K562 (cell line): Measurements from ENCODE around the gene PRCC. TPM values are rescaled to one million over a fixed set of nuclear protein-coding genes. Genes with fewer than 3 reads are reported as not detected.

ENCODE experiments used
- ATAC-seq: fragments of 200-7000 bp; cut with Tn5 transposase; 3 replicates; pipeline ENCODE4 v1.9.1; 2020; ENCODE audit warnings: moderate library complexity
- BruUV-seq: library from RNA; stranded (reverse); fragments of 400-500 nt; replicated peaks from 2 replicates; lab custom pipeline; 2021; lab: Mats Ljungman, UMichigan
- CTCF ChIA-PET: fragments of 300-600 bp; formaldehyde crosslinking; extraction: SDS; loops from one replicate; lab custom pipeline; 2021; ENCODE audit warnings: low intra/inter-chr PET ratio; lab: Yijun Ruan, JAX
- POLR2A ChIA-PET: fragments of 300-600, 350-650 bp; sonication (Branson Sonifier 250); formaldehyde crosslinking; extraction: SDS; loops from one replicate; lab custom pipeline; 2021; ENCODE audit warnings: antibody characterized with exemption, inconsistent platforms; lab: Yijun Ruan, JAX
- DNase-seq, 4 experiments: peaks; one replicate each; pipeline versions ENCODE4 v3.0.0 to v3.0.0-alpha.2; 2011 to 2018; ENCODE audit warnings: low spot score in 3 of 4, mixed read lengths in 3 of 4; ENCODE audit errors: extremely low read depth in 1 of 4
- FAIRE-seq: peaks from 2 replicates; lab custom pipeline; 2011; peaks lifted over from hg19 to GRCh38; lab: Jason Lieb, UNC
- H2AFZ ChIP-seq: 2 replicates; pipeline ENCODE4 v1.6.0; 2011; ENCODE audit warnings: low read depth, low read length, control low read depth, inconsistent platforms
- H3K27ac ChIP-seq: fragments of 200-600 bp; 3 replicates; pipeline ENCODE4 v1.8.0; 2011; ENCODE audit warnings: low read depth, mild to moderate bottlenecking, control low read depth, inconsistent platforms, low read length, moderate library complexity, mixed read lengths; ENCODE audit errors: extremely low read depth
- H3K27me3 ChIP-seq, 2 experiments: fragments of 300-600 bp in 1 of 2; 2 replicates in 1 of 2; 3 replicates in 1 of 2; pipeline versions ENCODE4 v1.6.0 to v1.8.0; 2011; ENCODE audit warnings: inconsistent platforms in 2 of 2, low read length in 2 of 2, mild to moderate bottlenecking in 1 of 2, mixed read lengths in 1 of 2, moderate library complexity in 1 of 2; ENCODE audit not compliant: control insufficient read depth in 2 of 2, insufficient read depth in 2 of 2
- H3K36me3 ChIP-seq: fragments of 300-600 bp; 3 replicates; pipeline ENCODE4 v1.8.0; 2011; ENCODE audit warnings: mild to moderate bottlenecking, low read length, inconsistent platforms; ENCODE audit not compliant: control insufficient read depth, insufficient read depth
- H3K4me1 ChIP-seq, 2 experiments: fragments of 200-600 bp in 1 of 2; replicated peaks in 1 of 2; 2 replicates in 1 of 2; 3 replicates in 1 of 2; pipeline versions ENCODE4 v1.5.1 to v1.8.0; 2011; ENCODE audit warnings: inconsistent platforms in 2 of 2, low read length in 2 of 2, mild to moderate bottlenecking in 1 of 2, mixed read lengths in 1 of 2, moderate library complexity in 1 of 2; ENCODE audit not compliant: control insufficient read depth in 2 of 2, insufficient read depth in 2 of 2
- H3K4me2 ChIP-seq: 2 replicates; pipeline ENCODE4 v1.6.1; 2011; ENCODE audit warnings: low read length, control low read depth, inconsistent platforms, mixed read lengths; ENCODE audit not compliant: insufficient read depth
- H3K4me3 ChIP-seq: fragments of 200-600 bp; sonication (generic), shearing (Covaris generic); 2 replicates; pipeline ENCODE4 v1.5.1; 2016; ENCODE audit warnings: control low read depth, inconsistent platforms
- H3K79me2 ChIP-seq: fragments of 200-600 bp; 3 replicates; pipeline ENCODE4 v1.8.0; 2011; ENCODE audit warnings: low read length, inconsistent platforms; ENCODE audit not compliant: control insufficient read depth, insufficient read depth
- H3K9ac ChIP-seq, 2 experiments: 2 replicates each; pipeline versions ENCODE4 v1.6.0 to v1.6.1; 2011; ENCODE audit warnings: low read depth in 2 of 2, low read length in 2 of 2, control low read depth in 1 of 2, inconsistent platforms in 1 of 2, mild to moderate bottlenecking in 1 of 2, mixed read lengths in 1 of 2; ENCODE audit not compliant: insufficient read depth in 1 of 2
- H3K9me1 ChIP-seq: one replicate; pipeline ENCODE4 v1.6.0; 2011; ENCODE audit warnings: inconsistent platforms, mild to moderate bottlenecking, low read length, moderate library complexity; ENCODE audit not compliant: control insufficient read depth, insufficient read depth
- H3K9me3 ChIP-seq: replicated peaks from 2 replicates; pipeline ENCODE4 v1.5.1; 2011; ENCODE audit warnings: low read depth, low read length, inconsistent platforms; ENCODE audit not compliant: control insufficient read depth, insufficient read depth
- H4K20me1 ChIP-seq: replicated peaks from 2 replicates; pipeline ENCODE4 v1.6.1; 2011; ENCODE audit warnings: low read length, inconsistent platforms, mixed read lengths; ENCODE audit not compliant: control insufficient read depth, insufficient read depth
- CREB1 ChIP-seq, 2 experiments: sonication (generic) in 1 of 2; formaldehyde crosslinking in 1 of 2; IDR thresholded peaks; 2 replicates each; pipeline versions ENCODE4 v1.6.1 to v1.8.0; 2012 to 2022; ENCODE audit warnings: inconsistent platforms in 1 of 2, mild to moderate bottlenecking in 1 of 2, missing genetic modification reagents in 1 of 2, moderate library complexity in 1 of 2
- EGR1 ChIP-seq: fragments of 450-650 bp; conservative IDR thresholded peaks from 2 replicates; pipeline ENCODE4 v1.6.1; 2017; ENCODE audit warnings: mild to moderate bottlenecking
- HDAC2 ChIP-seq: fragments of 450-650 bp; IDR thresholded peaks from 2 replicates; pipeline ENCODE4 v1.6.1; 2016; ENCODE audit warnings: mild to moderate bottlenecking
- KAT7 ChIP-seq: sonication (generic); formaldehyde crosslinking; IDR thresholded peaks from 2 replicates; pipeline ENCODE4 v1.8.0; 2022; ENCODE audit warnings: missing genetic modification reagents, mild to moderate bottlenecking, borderline replicate concordance
- RBFOX2 ChIP-seq: fragments of 200-400 bp; formaldehyde crosslinking; IDR thresholded peaks from 2 replicates; pipeline ENCODE4 v1.6.1; 2017; ENCODE audit warnings: low read depth, mild to moderate bottlenecking, low read length, moderate library complexity
- RUNX1 ChIP-seq: sonication (generic); IDR thresholded peaks from 2 replicates; pipeline ENCODE4 v1.6.1; 2016; ENCODE audit warnings: antibody characterized with exemption, low read depth
- XRCC3 ChIP-seq: fragments of 450-650 bp; IDR thresholded peaks from 2 replicates; pipeline ENCODE4 v1.6.1; 2017; ENCODE audit warnings: mild to moderate bottlenecking, moderate library complexity
- YBX1 ChIP-seq: fragments of 450-650 bp; IDR thresholded peaks from 2 replicates; pipeline ENCODE4 v1.7.1; 2016; ENCODE audit warnings: mild to moderate bottlenecking
- ZNF561 ChIP-seq: fragments of 450-650 bp; formaldehyde crosslinking; conservative IDR thresholded peaks from 2 replicates; pipeline ENCODE4 v1.4.0; 2020; ENCODE audit warnings: mild to moderate bottlenecking, moderate library complexity
- ZNF780A ChIP-seq: fragments of 250-450 bp; sonication (Bioruptor Pico); IDR thresholded peaks from 2 replicates; pipeline ENCODE4 v1.5.0; 2021; ENCODE audit warnings: mild to moderate bottlenecking
- ZSCAN32 ChIP-seq: fragments of 450-650 bp; formaldehyde crosslinking; IDR thresholded peaks from 2 replicates; pipeline ENCODE4 v1.4.0; 2020; ENCODE audit warnings: mild to moderate bottlenecking, moderate library complexity
- WGBS: fragments of 100-300 bp; shearing (Covaris generic); methylation state at CpG from one replicate; pipeline ENCODE4 v1.1.6; 2016; ENCODE audit warnings: low coverage, mixed read lengths; ENCODE audit not compliant: insufficient coverage; ENCODE audit errors: missing lambda C conversion rate; 5-methylcytosine and 5-hydroxymethylcytosine counted together
- in situ Hi-C: fragments of 300-500 bp; cut with MboI; formaldehyde crosslinking; loops from 4 replicates; pipeline ENCODE4 v1.15.0; 2018; ENCODE audit warnings: inconsistent platforms, mixed read lengths
- intact Hi-C: fragments of 100-400 bp; cut with micrococcal nuclease; formaldehyde crosslinking; loops from 2 replicates; pipeline ENCODE4 v1.14.2; 2022
- polyA plus RNA-seq, 8 experiments: library from polyadenylated mRNA; depleted of rRNA in 4 of 8; stranded (reverse) in 5 of 8; unstranded in 3 of 8; fragments of >200 nt; fragmentation: Nextera tagmentation in 2 of 8; fragmentation: Illumina TruSeq in 1 of 8; extraction: Ambion mirVana in 2 of 8; extraction: Trizol in 1 of 8; gene quantifications; 2 replicates each; pipeline versions ENCODE4 v1.2.1 to v1.2.3, GENCODE V29; 2011 to 2014; ENCODE audit warnings: inconsistent platforms in 1 of 8, missing spikeins in 1 of 8
- total RNA-seq, 7 experiments: library from RNA; depleted of rRNA in 6 of 7; stranded (reverse); fragments of >200 nt in 6 of 7; fragmentation: Illumina TruSeq in 2 of 7; extraction: Trizol in 2 of 7; gene quantifications; 2 replicates each; pipeline versions ENCODE4 v1.2.1 to v1.2.3, GENCODE V29; 2011 to 2021; ENCODE audit warnings: low replicate concordance in 1 of 7
- TF ChIP-seq, protein P1 (sequence below): sonication (generic); formaldehyde crosslinking; IDR thresholded peaks from 2 replicates; pipeline ENCODE4 v1.5.0; 2020; ENCODE audit warnings: missing genetic modification reagents
- TF ChIP-seq, protein P2 (sequence below): fragments of 450-650 bp; IDR thresholded peaks from 2 replicates; pipeline ENCODE4 v1.6.1; 2018; ENCODE audit not compliant: partially characterized antibody
- TF ChIP-seq, protein P3 (sequence below): fragments of 250-450 bp; sonication (Bioruptor Pico); IDR thresholded peaks from 2 replicates; pipeline ENCODE4 v1.5.0; 2021
- TF ChIP-seq, protein P4 (sequence below): sonication (generic); formaldehyde crosslinking; IDR thresholded peaks from 2 replicates; pipeline ENCODE4 v1.8.0; 2022; ENCODE audit warnings: mild to moderate bottlenecking, low read depth, missing genetic modification reagents

PRCC gene
- total and polyA plus RNA-seq, 9 of the 15 experiments (the other 6 are each of a cell fraction or from before 2014, with no cell fraction given) = 23.9 to 201 (median 41.1) TPM

DNA sequence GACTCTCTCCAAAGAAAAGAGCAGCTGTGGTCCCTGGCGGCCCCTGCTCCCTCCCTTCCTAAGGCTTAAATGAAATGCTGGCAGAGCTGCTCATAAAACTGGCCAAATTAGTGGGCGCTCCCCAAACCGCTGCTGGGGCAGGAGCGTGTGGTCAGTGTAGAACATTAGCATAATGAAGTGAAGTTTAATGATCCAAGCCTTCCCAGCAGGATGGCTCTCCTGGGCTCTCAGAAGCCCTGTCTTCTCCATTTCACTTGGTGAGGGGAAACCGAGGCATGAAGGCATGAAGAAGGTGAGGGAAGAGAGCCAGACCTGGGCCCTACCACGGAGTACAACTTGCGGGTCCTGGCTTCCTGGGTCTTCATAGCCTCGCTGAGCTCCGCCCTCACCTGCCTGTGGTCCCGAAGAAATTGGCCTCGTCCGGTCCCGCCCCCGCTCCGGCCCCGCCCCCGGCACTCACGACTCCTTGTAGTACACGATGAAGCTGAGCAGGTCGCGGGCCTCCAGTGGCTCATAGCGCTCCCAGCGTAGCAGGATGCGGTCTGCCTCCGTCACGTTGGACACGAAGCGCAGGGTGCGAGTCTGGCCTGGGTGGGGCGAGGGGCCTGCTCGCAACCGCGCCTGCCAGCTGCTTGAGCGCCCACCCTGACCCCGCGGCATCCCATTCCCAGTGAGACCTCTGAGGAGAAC lies 81.3 kb downstream of the PRCC start:
- ATAC-seq = peak; percentile 85
- POLR2A ChIA-PET = interaction anchor here (0.8 to 2.9 kb wide), 2 partner anchors 10 to 81 kb away, joined by 3 to 10 read pairs; partner anchors contain the start of gene INSRR
- peak; percentile 46 for FAIRE-seq
- Histone ChIP-seq H3K9ac (peak overlapping the region in 1 of 2 experiments; percentile 41; a peak in 1 of 4 replicates), H2AFZ (peak overlapping the region; percentile 77), H3K9me3 (no peaks in the 10 kb centered on the region), H4K20me1 (no peaks in the 10 kb centered on the region), H3K79me2 (no peaks in the 10 kb centered on the region), H3K36me3 (no peaks in the 10 kb centered on the region), H3K9me1 (no peaks in the 10 kb centered on the region), H3K27me3 (0 out of 5 replicates have a peak, but pooled peaks cover 0 to 13% of the 10 kb centered on the region in 2 experiments), H3K4me2 (peak overlapping the region; percentile 54), H3K27ac (no peak overlapping the region), H3K4me3 (no peak overlapping the region), H3K4me1 (peaks cover 13 to 34% of the 10 kb centered on the region in 2 experiments; a peak in 4 of 5 replicates)
- DNase-seq = peak; percentile 72 to 86 (median 78)
- CTCF ChIA-PET = interaction anchor here (0.5 kb wide), 1 partner anchor 48 kb away, joined by 4 read pairs; no protein-coding TSS in a partner anchor
- in situ Hi-C loops = no loop called here
- BruUV-seq = no TSS peak
- intact Hi-C loops = no loop called here
- 19% methylated on average over 32 of the region's 36 CpGs for WGBS
- TF ChIP-seq ZNF780A = no peak
- no peak for TF ChIP-seq CREB1 (IDR thresholded peaks at IDR 0.05)
- TF ChIP-seq CREB1 (CRISPR knock-in tag; IDR thresholded peaks at IDR 0.05) = 0 out of 2 replicates have a peak, but pooled peaks have one; percentile 33
- no peak for TF ChIP-seq YBX1
- TF ChIP-seq KAT7 (CRISPR knock-in tag) = no peak
- TF ChIP-seq, protein P1, sequence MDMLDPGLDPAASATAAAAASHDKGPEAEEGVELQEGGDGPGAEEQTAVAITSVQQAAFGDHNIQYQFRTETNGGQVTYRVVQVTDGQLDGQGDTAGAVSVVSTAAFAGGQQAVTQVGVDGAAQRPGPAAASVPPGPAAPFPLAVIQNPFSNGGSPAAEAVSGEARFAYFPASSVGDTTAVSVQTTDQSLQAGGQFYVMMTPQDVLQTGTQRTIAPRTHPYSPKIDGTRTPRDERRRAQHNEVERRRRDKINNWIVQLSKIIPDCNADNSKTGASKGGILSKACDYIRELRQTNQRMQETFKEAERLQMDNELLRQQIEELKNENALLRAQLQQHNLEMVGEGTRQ = no peak
- TF ChIP-seq, protein P2, sequence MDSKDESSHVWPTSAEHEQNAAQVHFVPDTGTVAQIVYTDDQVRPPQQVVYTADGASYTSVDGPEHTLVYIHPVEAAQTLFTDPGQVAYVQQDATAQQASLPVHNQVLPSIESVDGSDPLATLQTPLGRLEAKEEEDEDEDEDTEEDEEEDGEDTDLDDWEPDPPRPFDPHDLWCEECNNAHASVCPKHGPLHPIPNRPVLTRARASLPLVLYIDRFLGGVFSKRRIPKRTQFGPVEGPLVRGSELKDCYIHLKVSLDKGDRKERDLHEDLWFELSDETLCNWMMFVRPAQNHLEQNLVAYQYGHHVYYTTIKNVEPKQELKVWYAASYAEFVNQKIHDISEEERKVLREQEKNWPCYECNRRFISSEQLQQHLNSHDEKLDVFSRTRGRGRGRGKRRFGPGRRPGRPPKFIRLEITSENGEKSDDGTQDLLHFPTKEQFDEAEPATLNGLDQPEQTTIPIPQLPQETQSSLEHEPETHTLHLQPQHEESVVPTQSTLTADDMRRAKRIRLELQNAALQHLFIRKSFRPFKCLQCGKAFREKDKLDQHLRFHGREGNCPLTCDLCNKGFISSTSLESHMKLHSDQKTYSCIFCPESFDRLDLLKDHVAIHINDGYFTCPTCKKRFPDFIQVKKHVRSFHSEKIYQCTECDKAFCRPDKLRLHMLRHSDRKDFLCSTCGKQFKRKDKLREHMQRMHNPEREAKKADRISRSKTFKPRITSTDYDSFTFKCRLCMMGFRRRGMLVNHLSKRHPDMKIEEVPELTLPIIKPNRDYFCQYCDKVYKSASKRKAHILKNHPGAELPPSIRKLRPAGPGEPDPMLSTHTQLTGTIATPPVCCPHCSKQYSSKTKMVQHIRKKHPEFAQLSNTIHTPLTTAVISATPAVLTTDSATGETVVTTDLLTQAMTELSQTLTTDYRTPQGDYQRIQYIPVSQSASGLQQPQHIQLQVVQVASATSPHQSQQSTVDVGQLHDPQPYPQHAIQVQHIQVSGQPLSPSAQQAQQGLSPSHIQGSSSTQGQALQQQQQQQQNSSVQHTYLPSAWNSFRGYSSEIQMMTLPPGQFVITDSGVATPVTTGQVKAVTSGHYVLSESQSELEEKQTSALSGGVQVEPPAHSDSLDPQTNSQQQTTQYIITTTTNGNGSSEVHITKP = peak; percentile 87
- TF ChIP-seq, protein P3, sequence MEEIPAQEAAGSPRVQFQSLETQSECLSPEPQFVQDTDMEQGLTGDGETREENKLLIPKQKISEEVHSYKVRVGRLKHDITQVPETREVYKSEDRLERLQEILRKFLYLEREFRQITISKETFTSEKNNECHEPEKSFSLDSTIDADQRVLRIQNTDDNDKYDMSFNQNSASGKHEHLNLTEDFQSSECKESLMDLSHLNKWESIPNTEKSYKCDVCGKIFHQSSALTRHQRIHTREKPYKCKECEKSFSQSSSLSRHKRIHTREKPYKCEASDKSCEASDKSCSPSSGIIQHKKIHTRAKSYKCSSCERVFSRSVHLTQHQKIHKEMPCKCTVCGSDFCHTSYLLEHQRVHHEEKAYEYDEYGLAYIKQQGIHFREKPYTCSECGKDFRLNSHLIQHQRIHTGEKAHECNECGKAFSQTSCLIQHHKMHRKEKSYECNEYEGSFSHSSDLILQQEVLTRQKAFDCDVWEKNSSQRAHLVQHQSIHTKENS (CRISPR knock-in tag) = no peak
- no peak for TF ChIP-seq ZNF561
- no peak for TF ChIP-seq HDAC2
- TF ChIP-seq, protein P4, sequence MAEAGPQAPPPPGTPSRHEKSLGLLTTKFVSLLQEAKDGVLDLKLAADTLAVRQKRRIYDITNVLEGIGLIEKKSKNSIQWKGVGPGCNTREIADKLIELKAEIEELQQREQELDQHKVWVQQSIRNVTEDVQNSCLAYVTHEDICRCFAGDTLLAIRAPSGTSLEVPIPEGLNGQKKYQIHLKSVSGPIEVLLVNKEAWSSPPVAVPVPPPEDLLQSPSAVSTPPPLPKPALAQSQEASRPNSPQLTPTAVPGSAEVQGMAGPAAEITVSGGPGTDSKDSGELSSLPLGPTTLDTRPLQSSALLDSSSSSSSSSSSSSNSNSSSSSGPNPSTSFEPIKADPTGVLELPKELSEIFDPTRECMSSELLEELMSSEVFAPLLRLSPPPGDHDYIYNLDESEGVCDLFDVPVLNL (CRISPR knock-in tag) = no peak
- no peak for TF ChIP-seq XRCC3
- no peak for TF ChIP-seq RUNX1
- no peak for TF ChIP-seq ZSCAN32 (CRISPR knock-in tag)
- TF ChIP-seq RBFOX2 = 0 out of 2 replicates have a peak, but pooled peaks have one; percentile 24
- peak; percentile 72 for TF ChIP-seq EGR1
